ENCODE measurements around the gene THAP9.

DNA sequence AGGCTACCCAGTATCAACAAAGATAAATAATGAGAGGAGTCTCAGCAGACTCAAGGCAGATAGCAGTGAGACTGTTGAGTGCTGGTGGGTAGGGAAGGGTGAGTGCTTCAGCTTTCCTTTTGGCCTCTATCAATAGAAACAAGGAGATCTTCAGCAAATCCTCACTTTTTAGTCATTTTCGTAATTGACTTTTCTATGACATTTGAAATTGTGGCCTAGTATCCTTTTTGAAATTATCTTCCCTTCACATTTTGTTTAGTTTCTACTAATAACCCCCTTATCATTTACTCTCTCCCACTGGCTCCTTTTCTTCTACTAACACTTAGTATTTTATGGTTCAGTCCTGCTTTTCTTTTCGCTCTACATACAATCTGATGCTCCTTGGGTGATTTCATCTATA is 65.2 kb downstream of the THAP9 start:
- TF ChIP-seq POLR2A (IDR thresholded peaks at IDR 0.05; ENCODE audit: low read length) (no peak), GATA1 (IDR thresholded peaks at IDR 0.05; ENCODE audit: low read depth, low read length) (no peak)
